Neural progenitor cell (in vitro differentiated cells): ENCODE measurements around the gene KLF13. TPM values are rescaled to one million over a fixed set of nuclear protein-coding genes. Genes with fewer than 3 reads are reported as not detected.

ENCODE experiments used
- DNase-seq: peaks from one replicate; pipeline ENCODE4 v3.0.0-alpha.2; 2016; ENCODE audit warnings: low spot score
- H2AFZ ChIP-seq: fragments of 200-600 bp; sonication (generic); replicated peaks from 2 replicates; pipeline ENCODE4 v1.6.1; 2016; ENCODE audit warnings: antibody characterized with exemption
- H3F3A ChIP-seq: fragments of 200-600 bp; sonication (generic); 2 replicates; pipeline ENCODE4 v1.6.1; 2016; ENCODE audit warnings: antibody characterized with exemption, low read depth
- H3K27ac ChIP-seq: fragments of 200-600 bp; sonication (generic); 2 replicates; pipeline ENCODE4 v1.5.1; 2016; ENCODE audit warnings: mild to moderate bottlenecking
- H3K27me3 ChIP-seq: fragments of 200-600 bp; sonication (generic); 2 replicates; pipeline ENCODE4 v1.6.1; 2016; ENCODE audit warnings: mild to moderate bottlenecking, moderate library complexity
- H3K36me3 ChIP-seq: fragments of 200-600 bp; sonication (generic); 2 replicates; pipeline ENCODE4 v1.5.1; 2016
- H3K4me1 ChIP-seq: fragments of 200-600 bp; sonication (generic); 2 replicates; pipeline ENCODE4 v1.6.1; 2016; ENCODE audit warnings: mixed run types
- H3K4me2 ChIP-seq: fragments of 200-600 bp; sonication (generic); 2 replicates; pipeline ENCODE4 v1.6.1; 2016
- H3K4me3 ChIP-seq: fragments of 200-600 bp; sonication (generic); 2 replicates; pipeline ENCODE4 v1.5.1; 2016
- H3K79me2 ChIP-seq: fragments of 200-600 bp; sonication (generic); 2 replicates; pipeline ENCODE4 v1.6.1; 2016; ENCODE audit warnings: low read depth
- H3K9ac ChIP-seq: fragments of 200-600 bp; sonication (generic); 2 replicates; pipeline ENCODE4 v1.6.1; 2016
- H3K9me3 ChIP-seq: fragments of 200-600 bp; sonication (generic); 2 replicates; pipeline ENCODE4 v1.5.1; 2016; ENCODE audit warnings: low read depth
- H4K20me1 ChIP-seq: fragments of 200-600 bp; sonication (generic); 2 replicates; pipeline ENCODE4 v1.6.1; 2016; ENCODE audit warnings: low read depth
- H3K27ac Mint-ChIP-seq: 3 replicates; pipeline ENCODE4 v1.8.0; 2021; ENCODE audit warnings: mixed read lengths
- H3K27me3 Mint-ChIP-seq: 2 replicates; pipeline ENCODE4 v1.8.0; 2022; ENCODE audit warnings: low read depth, mild to moderate bottlenecking, inconsistent platforms, moderate library complexity, mixed read lengths; ENCODE audit not compliant: insufficient read depth
- H3K36me3 Mint-ChIP-seq: 3 replicates; pipeline ENCODE4 v1.8.0; 2021; ENCODE audit warnings: mixed read lengths
- H3K4me1 Mint-ChIP-seq: 3 replicates; pipeline ENCODE4 v1.8.0; 2021; ENCODE audit warnings: mixed read lengths
- H3K4me3 Mint-ChIP-seq: 3 replicates; pipeline ENCODE4 v1.8.0; 2021; ENCODE audit warnings: mild to moderate bottlenecking, moderate library complexity, mixed read lengths
- H3K9me3 Mint-ChIP-seq: 3 replicates; pipeline ENCODE4 v1.8.0; 2020; ENCODE audit warnings: mixed read lengths
- EZH2 ChIP-seq: fragments of 200-600 bp; sonication (generic); IDR thresholded peaks from 2 replicates; pipeline ENCODE4 v1.6.1; 2017; ENCODE audit warnings: antibody characterized with exemption, mild to moderate bottlenecking, moderate library complexity
- EZH2phosphoT487 ChIP-seq: fragments of 200-600 bp; sonication (generic); IDR thresholded peaks from 2 replicates; pipeline ENCODE4 v1.6.1; 2017; ENCODE audit warnings: antibody characterized with exemption
- total RNA-seq: library from RNA; depleted of rRNA; stranded (reverse); fragments of >200 nt; gene quantifications from 2 replicates; pipeline ENCODE4 v1.2.3, GENCODE V29; 2015; ENCODE audit warnings: low replicate concordance
- TF ChIP-seq, protein P1 (sequence below): fragments of 200-600 bp; sonication (generic); IDR thresholded peaks from 2 replicates; pipeline ENCODE4 v1.5.1; 2017; ENCODE audit warnings: antibody characterized with exemption, mild to moderate bottlenecking

KLF13 gene
- total RNA-seq, 1 donor from 2014 or later = 11.9 TPM

DNA sequence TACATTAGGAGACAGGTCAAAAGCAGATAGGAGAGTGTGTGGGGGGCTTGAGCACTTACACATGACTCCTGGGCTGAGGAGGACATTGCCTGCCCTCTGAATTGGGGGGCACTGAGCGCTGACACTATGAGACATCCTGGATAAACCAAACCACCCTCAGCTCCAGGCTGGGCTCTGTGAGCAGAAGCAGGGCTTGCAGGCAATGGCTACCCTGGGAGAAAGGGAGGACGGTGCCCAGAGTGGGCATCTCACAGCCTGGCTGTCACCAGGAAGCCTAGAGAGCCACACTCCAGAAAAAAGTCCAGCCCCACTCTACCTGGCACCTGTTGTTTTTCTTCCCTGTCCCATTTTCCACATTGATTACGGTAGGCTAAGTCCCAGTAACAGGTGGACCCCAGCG is 8.2 kb upstream of the KLF13 start:
- Histone ChIP-seq H3K4me3 (no peak overlapping the region), H3K4me2 (no peak overlapping the region), H3K79me2 (no peaks in the 10 kb centered on the region), H3K9me3 (no peaks in the 10 kb centered on the region), H3K4me1 (peaks cover 11% of the 10 kb centered on the region), H2AFZ (no peak overlapping the region), H3K36me3 (no peaks in the 10 kb centered on the region), H3K9ac (no peak overlapping the region), H4K20me1 (no peaks in the 10 kb centered on the region), H3F3A (peaks cover 10% of the 10 kb centered on the region), H3K27ac (no peak overlapping the region), H3K27me3 (peaks cover 24% of the 10 kb centered on the region)
- H3K36me3 Mint-ChIP-seq = no peaks in the 10 kb centered on the region
- DNase-seq = no peak
- H3K9me3 Mint-ChIP-seq = peaks cover 11% of the 10 kb centered on the region
- peaks cover 3% of the 10 kb centered on the region for H3K27me3 Mint-ChIP-seq
- H3K4me1 Mint-ChIP-seq = peaks cover 25% of the 10 kb centered on the region
- H3K27ac Mint-ChIP-seq = peak overlapping the region; percentile 29
- H3K4me3 Mint-ChIP-seq = no peak overlapping the region
- TF ChIP-seq, protein P1, sequence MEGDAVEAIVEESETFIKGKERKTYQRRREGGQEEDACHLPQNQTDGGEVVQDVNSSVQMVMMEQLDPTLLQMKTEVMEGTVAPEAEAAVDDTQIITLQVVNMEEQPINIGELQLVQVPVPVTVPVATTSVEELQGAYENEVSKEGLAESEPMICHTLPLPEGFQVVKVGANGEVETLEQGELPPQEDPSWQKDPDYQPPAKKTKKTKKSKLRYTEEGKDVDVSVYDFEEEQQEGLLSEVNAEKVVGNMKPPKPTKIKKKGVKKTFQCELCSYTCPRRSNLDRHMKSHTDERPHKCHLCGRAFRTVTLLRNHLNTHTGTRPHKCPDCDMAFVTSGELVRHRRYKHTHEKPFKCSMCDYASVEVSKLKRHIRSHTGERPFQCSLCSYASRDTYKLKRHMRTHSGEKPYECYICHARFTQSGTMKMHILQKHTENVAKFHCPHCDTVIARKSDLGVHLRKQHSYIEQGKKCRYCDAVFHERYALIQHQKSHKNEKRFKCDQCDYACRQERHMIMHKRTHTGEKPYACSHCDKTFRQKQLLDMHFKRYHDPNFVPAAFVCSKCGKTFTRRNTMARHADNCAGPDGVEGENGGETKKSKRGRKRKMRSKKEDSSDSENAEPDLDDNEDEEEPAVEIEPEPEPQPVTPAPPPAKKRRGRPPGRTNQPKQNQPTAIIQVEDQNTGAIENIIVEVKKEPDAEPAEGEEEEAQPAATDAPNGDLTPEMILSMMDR = no peak
- TF ChIP-seq EZH2 (no peak), EZH2phosphoT487 (no peak)

DNA sequence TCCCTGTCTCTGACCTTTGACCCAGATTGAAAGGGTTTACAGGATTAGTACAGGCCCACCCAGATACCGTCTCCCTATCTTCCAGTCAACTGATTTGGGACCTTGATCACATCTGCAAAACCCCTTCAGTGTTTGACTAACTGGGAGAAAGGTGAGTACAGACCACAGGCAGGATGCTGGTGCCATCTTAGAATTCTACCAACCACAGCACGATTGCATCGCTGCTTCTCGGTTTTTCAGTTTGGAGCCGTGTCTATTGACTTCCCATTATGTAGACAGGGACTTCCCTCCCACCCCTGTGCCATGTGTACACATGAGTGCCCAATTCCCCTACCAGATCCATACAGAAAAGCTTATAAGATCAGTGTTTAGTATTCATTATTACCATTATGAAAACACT is 6.6 kb upstream of the KLF13 start:
- Histone ChIP-seq H3K4me3 (no peak overlapping the region), H3K36me3 (no peaks in the 10 kb centered on the region), H3K4me2 (peak overlapping the region; percentile 20), H2AFZ (no peak overlapping the region), H3K27me3 (peaks cover 40% of the 10 kb centered on the region), H3F3A (peaks cover 10% of the 10 kb centered on the region), H3K9ac (no peak overlapping the region), H4K20me1 (peaks cover 4% of the 10 kb centered on the region), H3K4me1 (peaks cover 11% of the 10 kb centered on the region), H3K9me3 (no peaks in the 10 kb centered on the region), H3K79me2 (no peaks in the 10 kb centered on the region), H3K27ac (no peak overlapping the region)
- TF ChIP-seq, protein P1 = no peak
- TF ChIP-seq EZH2phosphoT487 (no peak), EZH2 (no peak)
- H3K27me3 Mint-ChIP-seq = peaks cover 10% of the 10 kb centered on the region
- peak; percentile 68 for DNase-seq
- H3K36me3 Mint-ChIP-seq = no peaks in the 10 kb centered on the region
- H3K27ac Mint-ChIP-seq = no peak overlapping the region
- H3K9me3 Mint-ChIP-seq = peaks cover 7% of the 10 kb centered on the region
- no peak overlapping the region for H3K4me3 Mint-ChIP-seq
- peaks cover 28% of the 10 kb centered on the region for H3K4me1 Mint-ChIP-seq

DNA sequence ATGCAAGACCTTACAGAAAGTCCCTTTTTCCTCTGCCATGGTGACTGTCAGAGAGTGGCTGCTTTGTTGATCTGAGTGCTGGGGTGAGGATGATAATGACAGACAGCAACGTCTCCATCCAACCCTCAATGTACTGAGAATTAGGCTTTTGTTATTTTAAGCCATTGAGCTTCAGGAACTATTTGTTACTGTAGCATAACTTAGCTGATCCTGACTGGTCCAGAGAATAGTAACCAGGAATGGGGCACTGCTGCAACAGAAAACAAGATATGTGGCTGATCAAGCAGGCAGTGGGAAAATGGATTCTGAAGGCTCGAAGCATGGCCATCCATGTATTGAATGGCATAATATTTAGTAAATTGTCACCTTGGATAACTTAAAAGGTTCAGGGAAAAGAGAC is 5.2 kb upstream of the KLF13 start:
- Histone ChIP-seq H3K4me1 (peaks cover 11% of the 10 kb centered on the region), H3K79me2 (no peaks in the 10 kb centered on the region), H3K9me3 (no peaks in the 10 kb centered on the region), H3K4me2 (no peak overlapping the region), H3K27ac (no peak overlapping the region), H3F3A (peaks cover 10% of the 10 kb centered on the region), H4K20me1 (peaks cover 7% of the 10 kb centered on the region), H3K27me3 (peaks cover 46% of the 10 kb centered on the region), H3K36me3 (no peaks in the 10 kb centered on the region), H3K9ac (no peak overlapping the region), H2AFZ (no peak overlapping the region), H3K4me3 (no peak overlapping the region)
- Mint-ChIP-seq H3K4me1 (peaks cover 30% of the 10 kb centered on the region), H3K9me3 (peaks cover 7% of the 10 kb centered on the region), H3K27me3 (peaks cover 8% of the 10 kb centered on the region), H3K36me3 (no peaks in the 10 kb centered on the region), H3K4me3 (no peak overlapping the region), H3K27ac (no peak overlapping the region)
- no peak for TF ChIP-seq EZH2phosphoT487
- no peak for TF ChIP-seq EZH2
- TF ChIP-seq, protein P1 = no peak
- no peak for DNase-seq
